SU-DHL-6 (cell line): ENCODE data around the gene MYOM3.

ENCODE experiments used
- H2AFZ ChIP-seq: fragments of 200-600 bp; sonication (generic); 2 replicates; pipeline ENCODE4 v1.6.1; 2014; ENCODE audit warnings: low read depth, mild to moderate bottlenecking, moderate library complexity, mixed read lengths, antibody characterized with exemption, low read length; ENCODE audit not compliant: severe bottlenecking
- H3F3A ChIP-seq: fragments of 200-600 bp; shearing (Covaris generic); 2 replicates; pipeline ENCODE4 v1.6.0; 2016; ENCODE audit warnings: antibody characterized with exemption, mild to moderate bottlenecking; ENCODE audit not compliant: insufficient read depth
- H3K27ac ChIP-seq: fragments of 200-600 bp; sonication (generic); 2 replicates; pipeline ENCODE4 v1.5.1; 2016; ENCODE audit warnings: low read depth, mild to moderate bottlenecking, low read length, moderate library complexity, mixed read lengths
- H3K27me3 ChIP-seq: fragments of 200-600 bp; sonication (generic), shearing (Covaris generic); 2 replicates; pipeline ENCODE4 v1.6.0; 2014; ENCODE audit warnings: mild to moderate bottlenecking, low read length
- H3K36me3 ChIP-seq: fragments of 200-600 bp; sonication (generic); 2 replicates; pipeline ENCODE4 v1.6.1; 2014; ENCODE audit warnings: mild to moderate bottlenecking, low read length, mixed read lengths
- H3K4me2 ChIP-seq: fragments of 300-600, 200-600 bp; shearing (Covaris generic), sonication (generic); 2 replicates; pipeline ENCODE4 v1.6.0; 2014; ENCODE audit warnings: low read length, low read depth, mild to moderate bottlenecking; ENCODE audit not compliant: poor library complexity, severe bottlenecking
- H3K4me3 ChIP-seq: fragments of 200-600 bp; sonication (generic); 2 replicates; pipeline ENCODE4 v1.5.1; 2014; ENCODE audit warnings: antibody characterized with exemption, low read length, mild to moderate bottlenecking, mixed read lengths; ENCODE audit not compliant: insufficient read depth, poor library complexity, severe bottlenecking
- H3K79me2 ChIP-seq: fragments of 200-600 bp; sonication (generic); 2 replicates; pipeline ENCODE4 v1.6.1; 2014; ENCODE audit warnings: mild to moderate bottlenecking, low read length, moderate library complexity; ENCODE audit not compliant: insufficient read depth
- H3K9ac ChIP-seq: fragments of 200-600 bp; sonication (generic); 2 replicates; pipeline ENCODE4 v1.7.0; 2014; ENCODE audit warnings: mild to moderate bottlenecking, low read length
- H3K9me2 ChIP-seq: fragments of 200-600 bp; sonication (generic); replicated peaks from 2 replicates; pipeline ENCODE4 v1.6.1; 2014; ENCODE audit warnings: low read length; ENCODE audit not compliant: insufficient read depth
- H3K9me3 ChIP-seq: fragments of 200-600 bp; sonication (generic); 2 replicates; pipeline ENCODE4 v1.6.1; 2014; ENCODE audit warnings: low read length, mixed read lengths; ENCODE audit not compliant: insufficient read depth
- H4K20me1 ChIP-seq: fragments of 200-600 bp; sonication (generic); 2 replicates; pipeline ENCODE4 v1.6.1; 2014; ENCODE audit warnings: low read depth, mild to moderate bottlenecking, antibody characterized with exemption, low read length, moderate library complexity, mixed read lengths
- EZH2phosphoT487 ChIP-seq: fragments of 200-600 bp; sonication (generic), shearing (Covaris generic); conservative IDR thresholded peaks from 2 replicates; pipeline ENCODE4 v1.6.1; 2018; ENCODE audit warnings: mild to moderate bottlenecking, antibody characterized with exemption, low read length, moderate library complexity, mixed read lengths
- TF ChIP-seq, protein P1 (sequence below): fragments of 200-600 bp; sonication (generic); IDR thresholded peaks from one replicate; pipeline ENCODE4 v1.5.1; 2017; ENCODE audit warnings: antibody characterized with exemption, mild to moderate bottlenecking, low read length, moderate library complexity; ENCODE audit not compliant: insufficient read depth, poor library complexity, severe bottlenecking

The MYOM3 gene

DNA sequence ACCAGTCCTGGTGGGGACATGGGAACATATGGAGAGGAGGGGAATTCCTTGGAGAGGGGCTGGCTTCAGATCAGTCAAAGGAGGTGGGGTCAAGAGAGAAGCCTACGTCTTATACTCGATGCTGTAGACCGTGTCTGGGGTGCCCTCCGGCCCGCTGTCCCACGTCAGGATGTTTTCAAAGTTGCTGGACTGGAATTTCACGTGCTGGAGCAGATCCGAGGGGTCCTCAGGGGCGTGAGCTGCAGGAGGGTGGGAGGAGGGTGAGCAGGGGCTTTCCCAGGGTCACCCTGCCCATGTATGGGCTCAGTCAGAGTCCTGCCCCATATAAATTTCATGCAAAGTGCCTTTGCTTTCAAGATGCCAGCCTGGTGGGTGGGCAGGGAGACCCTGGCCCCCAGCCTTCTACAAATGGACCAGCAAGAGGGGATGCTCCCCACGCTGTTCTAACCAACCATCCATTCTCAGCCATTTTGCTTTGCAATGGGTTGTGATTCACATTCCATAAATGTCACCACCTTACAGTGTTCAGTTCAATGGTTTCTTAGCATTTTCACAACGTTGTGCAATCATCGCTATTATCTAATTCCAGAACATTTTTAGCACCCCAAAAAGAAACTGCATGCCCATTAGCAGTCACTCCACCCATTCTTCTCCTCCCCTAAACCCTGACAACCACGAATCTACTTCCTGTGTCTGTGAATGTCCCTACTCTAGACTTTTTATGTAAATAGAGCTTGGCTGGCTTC, 26.7 kb upstream of the MYOM3 start:
- Histone ChIP-seq H2AFZ (no peak overlapping the region), H3K4me2 (no peak overlapping the region), H4K20me1 (no peaks in the 10 kb centered on the region), H3F3A (no peaks in the 10 kb centered on the region), H3K79me2 (no peaks in the 10 kb centered on the region), H3K9me3 (no peaks in the 10 kb centered on the region), H3K4me3 (no peak overlapping the region), H3K9me2 (no peaks in the 10 kb centered on the region), H3K27ac (no peak overlapping the region), H3K27me3 (no peaks in the 10 kb centered on the region), H3K36me3 (no peaks in the 10 kb centered on the region), H3K9ac (no peak overlapping the region)
- TF ChIP-seq, protein P1, sequence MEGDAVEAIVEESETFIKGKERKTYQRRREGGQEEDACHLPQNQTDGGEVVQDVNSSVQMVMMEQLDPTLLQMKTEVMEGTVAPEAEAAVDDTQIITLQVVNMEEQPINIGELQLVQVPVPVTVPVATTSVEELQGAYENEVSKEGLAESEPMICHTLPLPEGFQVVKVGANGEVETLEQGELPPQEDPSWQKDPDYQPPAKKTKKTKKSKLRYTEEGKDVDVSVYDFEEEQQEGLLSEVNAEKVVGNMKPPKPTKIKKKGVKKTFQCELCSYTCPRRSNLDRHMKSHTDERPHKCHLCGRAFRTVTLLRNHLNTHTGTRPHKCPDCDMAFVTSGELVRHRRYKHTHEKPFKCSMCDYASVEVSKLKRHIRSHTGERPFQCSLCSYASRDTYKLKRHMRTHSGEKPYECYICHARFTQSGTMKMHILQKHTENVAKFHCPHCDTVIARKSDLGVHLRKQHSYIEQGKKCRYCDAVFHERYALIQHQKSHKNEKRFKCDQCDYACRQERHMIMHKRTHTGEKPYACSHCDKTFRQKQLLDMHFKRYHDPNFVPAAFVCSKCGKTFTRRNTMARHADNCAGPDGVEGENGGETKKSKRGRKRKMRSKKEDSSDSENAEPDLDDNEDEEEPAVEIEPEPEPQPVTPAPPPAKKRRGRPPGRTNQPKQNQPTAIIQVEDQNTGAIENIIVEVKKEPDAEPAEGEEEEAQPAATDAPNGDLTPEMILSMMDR, result no peak
- TF ChIP-seq EZH2phosphoT487, result no peak

DNA sequence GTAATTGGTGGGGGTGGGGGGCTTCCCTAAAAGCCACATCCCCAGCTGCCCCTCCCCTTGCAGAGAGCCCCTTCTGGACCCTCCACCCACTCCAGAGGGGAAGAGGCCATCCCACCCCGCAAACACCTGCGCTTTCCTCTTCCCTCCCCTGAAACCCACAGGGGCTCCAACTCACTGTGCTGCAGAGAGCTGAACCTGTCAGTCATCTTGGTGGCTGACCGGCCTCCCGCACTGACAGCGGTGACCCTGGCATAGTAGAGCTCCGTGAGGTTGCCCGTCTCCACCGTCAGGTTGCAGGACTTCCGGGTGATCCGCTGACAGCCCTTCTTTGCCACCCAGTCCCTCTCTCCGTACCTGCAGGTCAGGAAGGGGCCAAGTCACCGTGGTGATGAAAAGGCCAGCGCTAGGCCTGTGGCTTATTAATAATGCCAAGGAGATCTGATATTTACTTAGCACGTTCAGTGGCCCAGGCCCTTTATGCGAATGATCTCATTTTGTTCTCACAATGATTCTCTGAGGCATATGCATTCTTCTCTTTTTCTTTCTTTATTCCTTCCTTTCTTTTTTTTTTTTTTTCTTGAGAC, 25.1 kb upstream of the MYOM3 start:
- H2AFZ ChIP-seq, result no peak overlapping the region
- H3K9me2 ChIP-seq, result no peaks in the 10 kb centered on the region
- H3K9ac ChIP-seq, result no peak overlapping the region
- H3K9me3 ChIP-seq, result no peaks in the 10 kb centered on the region
- no peak for TF ChIP-seq EZH2phosphoT487
- TF ChIP-seq, protein P1, result no peak
- H3K4me3 ChIP-seq, result no peak overlapping the region
- H3K79me2 ChIP-seq, result no peaks in the 10 kb centered on the region
- H3K4me2 ChIP-seq, result no peak overlapping the region
- H3K27ac ChIP-seq, result no peak overlapping the region
- no peaks in the 10 kb centered on the region for H3F3A ChIP-seq
- no peaks in the 10 kb centered on the region for H3K36me3 ChIP-seq
- H4K20me1 ChIP-seq, result no peaks in the 10 kb centered on the region
- no peaks in the 10 kb centered on the region for H3K27me3 ChIP-seq

DNA sequence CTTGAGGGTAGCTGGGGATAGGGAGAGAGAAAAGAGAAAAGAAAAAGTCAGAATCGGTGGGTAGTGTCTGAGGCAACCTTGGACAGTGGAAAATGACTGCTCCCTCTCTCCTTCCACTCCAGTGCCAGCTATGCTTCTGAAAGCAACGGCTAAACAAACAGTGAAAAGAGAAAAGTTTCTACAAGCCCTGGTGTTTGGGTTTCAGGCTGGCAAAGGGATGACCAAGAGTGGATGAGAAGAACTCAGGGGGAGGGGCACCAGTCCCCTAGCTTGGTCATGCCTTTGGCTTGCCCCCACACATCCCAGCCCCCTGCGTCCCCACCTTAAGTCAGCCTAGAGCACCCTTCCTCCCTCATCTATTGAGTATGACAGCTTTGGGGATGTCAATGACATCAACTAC, 22.4 kb upstream of the MYOM3 start:
- Histone ChIP-seq H3K79me2 (no peaks in the 10 kb centered on the region), H3K36me3 (no peaks in the 10 kb centered on the region), H3K4me3 (no peak overlapping the region), H3K27me3 (no peaks in the 10 kb centered on the region), H3K9me2 (no peaks in the 10 kb centered on the region), H3K27ac (no peak overlapping the region), H2AFZ (no peak overlapping the region), H3K4me2 (no peak overlapping the region), H3K9ac (no peak overlapping the region), H4K20me1 (no peaks in the 10 kb centered on the region), H3F3A (no peaks in the 10 kb centered on the region), H3K9me3 (no peaks in the 10 kb centered on the region)
- TF ChIP-seq EZH2phosphoT487, result no peak
- TF ChIP-seq, protein P1, result no peak
